ENCODE measurements around the gene WSCD2.

WSCD2 gene

GRCh38 chr12:108235197-108235984, 106.3 kb downstream of the WSCD2 start:
- DNase-seq (ENCODE audit: extremely low read depth, insufficient read length), result no peak
- TF ChIP-seq, protein P1, sequence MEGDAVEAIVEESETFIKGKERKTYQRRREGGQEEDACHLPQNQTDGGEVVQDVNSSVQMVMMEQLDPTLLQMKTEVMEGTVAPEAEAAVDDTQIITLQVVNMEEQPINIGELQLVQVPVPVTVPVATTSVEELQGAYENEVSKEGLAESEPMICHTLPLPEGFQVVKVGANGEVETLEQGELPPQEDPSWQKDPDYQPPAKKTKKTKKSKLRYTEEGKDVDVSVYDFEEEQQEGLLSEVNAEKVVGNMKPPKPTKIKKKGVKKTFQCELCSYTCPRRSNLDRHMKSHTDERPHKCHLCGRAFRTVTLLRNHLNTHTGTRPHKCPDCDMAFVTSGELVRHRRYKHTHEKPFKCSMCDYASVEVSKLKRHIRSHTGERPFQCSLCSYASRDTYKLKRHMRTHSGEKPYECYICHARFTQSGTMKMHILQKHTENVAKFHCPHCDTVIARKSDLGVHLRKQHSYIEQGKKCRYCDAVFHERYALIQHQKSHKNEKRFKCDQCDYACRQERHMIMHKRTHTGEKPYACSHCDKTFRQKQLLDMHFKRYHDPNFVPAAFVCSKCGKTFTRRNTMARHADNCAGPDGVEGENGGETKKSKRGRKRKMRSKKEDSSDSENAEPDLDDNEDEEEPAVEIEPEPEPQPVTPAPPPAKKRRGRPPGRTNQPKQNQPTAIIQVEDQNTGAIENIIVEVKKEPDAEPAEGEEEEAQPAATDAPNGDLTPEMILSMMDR (IDR thresholded peaks at IDR 0.05; ENCODE audit: insufficient read depth, low read length, poor library complexity, severe bottlenecking), result no peak
- H3K36me3 ChIP-seq (ENCODE audit: control insufficient read depth, insufficient read depth, low read length), result no peaks in the 10 kb centered on the region
- H3K4me3 ChIP-seq (replicated peaks; ENCODE audit: low read depth, low read length), result no peak overlapping the region
- H3K27me3 ChIP-seq (replicated peaks; ENCODE audit: control insufficient read depth, insufficient read depth, low read length), result no peaks in the 10 kb centered on the region

DNA sequence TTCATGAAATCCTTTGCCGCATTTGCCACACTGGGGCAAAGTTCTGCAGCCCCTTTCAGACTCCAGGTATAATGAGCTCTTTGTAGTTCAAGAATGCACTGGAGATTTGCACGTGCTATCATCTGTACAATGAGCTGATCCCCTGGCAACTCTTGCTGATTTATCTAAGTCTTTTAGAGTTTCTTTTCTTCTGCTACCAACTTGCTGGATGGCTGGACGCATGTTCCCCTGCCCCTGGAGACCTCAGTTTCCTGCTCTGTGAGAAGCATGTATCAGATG, 106.8 kb downstream of the WSCD2 start:
- Histone ChIP-seq H3K27me3 (replicated peaks; ENCODE audit: control insufficient read depth, insufficient read depth, low read length) (no peaks in the 10 kb centered on the region; the same call in 1 of the 2 replicates), H3K36me3 (ENCODE audit: control insufficient read depth, insufficient read depth, low read length) (no peaks in the 10 kb centered on the region), H3K4me3 (replicated peaks; ENCODE audit: low read depth, low read length) (no peak overlapping the region)
- TF ChIP-seq, protein P1 (IDR thresholded peaks at IDR 0.05; ENCODE audit: insufficient read depth, low read length, poor library complexity, severe bottlenecking), result no peak
- no peak for DNase-seq (ENCODE audit: extremely low read depth, insufficient read length)

DNA sequence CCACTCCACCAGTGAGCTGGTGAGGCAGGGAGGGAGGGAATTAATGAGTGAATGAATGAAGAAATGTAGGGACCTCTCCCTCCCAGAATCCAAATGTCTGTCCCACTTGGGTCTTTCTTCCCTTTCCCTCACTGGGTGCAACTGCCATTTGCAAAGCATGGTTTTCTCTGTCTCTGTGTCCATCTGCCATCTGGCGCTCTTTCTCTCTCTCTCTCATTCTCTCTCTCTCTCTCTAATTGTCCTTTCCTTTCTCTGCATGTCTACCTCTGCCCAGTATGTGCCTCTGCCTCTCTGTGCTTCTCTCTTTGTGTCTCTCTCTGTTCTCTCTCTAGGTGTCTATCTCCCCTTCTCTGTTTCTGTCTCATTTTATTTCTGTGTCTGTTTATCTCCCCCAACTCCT, 107.3 kb downstream of the WSCD2 start:
- no peak for DNase-seq (ENCODE audit: extremely low read depth, insufficient read length)
- no peak overlapping the region for H3K4me3 ChIP-seq (replicated peaks; ENCODE audit: low read depth, low read length)
- H3K27me3 ChIP-seq (replicated peaks; ENCODE audit: control insufficient read depth, insufficient read depth, low read length), result no peaks in the 10 kb centered on the region; the same call in 1 of the 2 replicates
- no peaks in the 10 kb centered on the region for H3K36me3 ChIP-seq (ENCODE audit: control insufficient read depth, insufficient read depth, low read length)
- TF ChIP-seq, protein P1 (IDR thresholded peaks at IDR 0.05; ENCODE audit: insufficient read depth, low read length, poor library complexity, severe bottlenecking), result no peak

DNA sequence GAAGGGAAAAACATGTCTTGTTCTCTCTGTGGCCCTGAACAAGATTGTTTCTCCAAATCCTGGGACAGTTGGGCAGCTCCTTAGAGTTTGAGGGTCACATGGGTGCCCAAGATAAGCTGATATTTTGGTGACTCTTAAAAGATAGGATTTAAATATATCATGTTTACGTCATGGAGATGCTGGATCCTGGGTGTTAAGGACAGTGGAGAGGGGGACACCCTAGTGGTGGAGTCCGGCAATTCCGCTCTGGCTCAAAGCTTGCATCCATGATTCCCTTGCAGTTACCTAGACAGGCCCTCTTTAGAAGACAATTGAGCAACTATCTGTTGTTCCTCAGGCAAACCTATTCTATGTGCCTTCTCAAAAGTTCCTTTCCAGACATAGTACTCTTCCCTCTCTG, 108.2 kb downstream of the WSCD2 start:
- TF ChIP-seq, protein P1 (IDR thresholded peaks at IDR 0.05; ENCODE audit: insufficient read depth, low read length, poor library complexity, severe bottlenecking), result peak; percentile 28
- no peaks in the 10 kb centered on the region; the same call in none of the 2 replicates for H3K27me3 ChIP-seq (replicated peaks; ENCODE audit: control insufficient read depth, insufficient read depth, low read length)
- H3K36me3 ChIP-seq (ENCODE audit: control insufficient read depth, insufficient read depth, low read length), result no peaks in the 10 kb centered on the region
- no peak overlapping the region for H3K4me3 ChIP-seq (replicated peaks; ENCODE audit: low read depth, low read length)
- no peak for DNase-seq (ENCODE audit: extremely low read depth, insufficient read length)

DNA sequence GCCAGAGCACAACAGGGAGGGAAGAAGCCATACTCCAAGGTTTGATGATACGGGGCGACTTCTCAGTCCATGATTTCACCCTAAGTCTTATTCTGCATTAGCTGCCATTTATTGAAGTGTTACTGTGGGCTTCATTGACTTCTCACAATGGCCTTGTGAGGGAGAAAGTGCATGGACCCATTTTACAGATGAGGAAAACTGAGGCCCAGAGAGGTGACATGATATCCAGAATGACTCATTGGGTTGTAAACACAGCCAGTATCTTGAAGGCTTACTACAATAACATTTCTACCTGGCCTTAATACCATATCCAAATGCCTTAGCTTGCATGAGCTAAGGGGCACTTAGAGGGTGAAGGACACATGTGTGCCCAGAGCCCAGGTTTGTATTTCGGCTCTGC, 109.4 kb downstream of the WSCD2 start:
- H3K4me3 ChIP-seq (replicated peaks; ENCODE audit: low read depth, low read length), result no peak overlapping the region
- DNase-seq (ENCODE audit: extremely low read depth, insufficient read length), result no peak
- no peaks in the 10 kb centered on the region for H3K36me3 ChIP-seq (ENCODE audit: control insufficient read depth, insufficient read depth, low read length)
- H3K27me3 ChIP-seq (replicated peaks; ENCODE audit: control insufficient read depth, insufficient read depth, low read length), result no peaks in the 10 kb centered on the region; the same call in none of the 2 replicates
- TF ChIP-seq, protein P1 (IDR thresholded peaks at IDR 0.05; ENCODE audit: insufficient read depth, low read length, poor library complexity, severe bottlenecking), result no peak
